PC-9 (cell line): Measurements from ENCODE around the gene MYLK.

Experiments used
- CTCF ChIP-seq: fragments of 200-600 bp; sonication (generic); conservative IDR thresholded peaks from 2 replicates; pipeline ENCODE4 v1.6.1; 2017; ENCODE audit warnings: mixed run types, antibody characterized with exemption, mild to moderate bottlenecking, moderate library complexity
- EZH2 ChIP-seq: fragments of 200-600 bp; sonication (generic); IDR thresholded peaks from 2 replicates; pipeline ENCODE4 v1.8.0; 2017; ENCODE audit warnings: antibody characterized with exemption, low read depth

- TF ChIP-seq CTCF (no peak), EZH2 (no peak)
Observed at GRCh38 chr3:123724306-123724705, 159.8 kb downstream of the MYLK start.
